Esophagus muscularis mucosa (tissue), 3 donors: Measurements from ENCODE around the gene SEC16A.

Source experiments
- CTCF ChIP-seq, 3 experiments: fragments of 200-600 bp in 2 of 3; fragments of 450-650 bp in 1 of 3; sonication (generic) in 2 of 3; IDR thresholded peaks; one replicate each; pipeline ENCODE4 v1.5.1; 2017 to 2019; ENCODE audit warnings: antibody characterized with exemption in 3 of 3, mild to moderate bottlenecking in 2 of 3, moderate library complexity in 1 of 3
- EP300 ChIP-seq: sonication (generic); formaldehyde crosslinking; IDR thresholded peaks from one replicate; pipeline ENCODE4 v1.6.1; 2017; ENCODE audit warnings: antibody characterized with exemption

- TF ChIP-seq CTCF (IDR thresholded peaks at IDR 0.05) (no peak), EP300 (no peak)
Observed at GRCh38 chr9:136526625-136527066, 43.8 kb upstream of the SEC16A start.
